ENCODE results near the gene UBE2L5. TPM values are rescaled to one million over a fixed set of nuclear protein-coding genes. Genes with fewer than 3 reads are reported as not detected.

UBE2L5 gene
- total RNA-seq, 1 donor from 2014 or later, result not detected

DNA sequence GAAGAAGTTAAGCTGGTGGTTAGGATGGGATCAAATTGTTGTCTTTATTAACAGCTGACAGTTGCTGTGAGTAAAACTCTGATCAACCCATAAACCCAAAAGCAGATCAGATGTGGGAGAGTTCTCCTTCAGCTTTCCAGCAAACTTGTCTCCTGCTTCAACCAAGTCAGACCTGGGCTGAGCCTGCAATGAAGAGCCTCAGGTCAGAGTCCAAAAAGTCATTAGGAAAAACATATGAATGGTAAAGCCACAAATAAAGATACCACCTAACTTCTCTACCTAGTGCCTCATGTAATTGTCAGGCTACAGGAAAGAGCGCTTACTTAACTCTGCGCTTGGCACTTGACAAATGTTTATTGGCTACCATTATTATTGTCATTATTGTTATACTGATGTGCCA is 21.9 kb upstream of the UBE2L5 start:
- no peak overlapping the region for H3K4me3 ChIP-seq (ENCODE audit: low read depth, low read length)
- H3K36me3 ChIP-seq (ENCODE audit: control insufficient read depth, insufficient read depth, low read length), result no peaks in the 10 kb centered on the region
- no peaks in the 10 kb centered on the region for H3K27me3 ChIP-seq (ENCODE audit: control insufficient read depth, insufficient read depth, low read length)
- DNase-seq (ENCODE audit: low read depth), result no peak
- TF ChIP-seq, protein P1, sequence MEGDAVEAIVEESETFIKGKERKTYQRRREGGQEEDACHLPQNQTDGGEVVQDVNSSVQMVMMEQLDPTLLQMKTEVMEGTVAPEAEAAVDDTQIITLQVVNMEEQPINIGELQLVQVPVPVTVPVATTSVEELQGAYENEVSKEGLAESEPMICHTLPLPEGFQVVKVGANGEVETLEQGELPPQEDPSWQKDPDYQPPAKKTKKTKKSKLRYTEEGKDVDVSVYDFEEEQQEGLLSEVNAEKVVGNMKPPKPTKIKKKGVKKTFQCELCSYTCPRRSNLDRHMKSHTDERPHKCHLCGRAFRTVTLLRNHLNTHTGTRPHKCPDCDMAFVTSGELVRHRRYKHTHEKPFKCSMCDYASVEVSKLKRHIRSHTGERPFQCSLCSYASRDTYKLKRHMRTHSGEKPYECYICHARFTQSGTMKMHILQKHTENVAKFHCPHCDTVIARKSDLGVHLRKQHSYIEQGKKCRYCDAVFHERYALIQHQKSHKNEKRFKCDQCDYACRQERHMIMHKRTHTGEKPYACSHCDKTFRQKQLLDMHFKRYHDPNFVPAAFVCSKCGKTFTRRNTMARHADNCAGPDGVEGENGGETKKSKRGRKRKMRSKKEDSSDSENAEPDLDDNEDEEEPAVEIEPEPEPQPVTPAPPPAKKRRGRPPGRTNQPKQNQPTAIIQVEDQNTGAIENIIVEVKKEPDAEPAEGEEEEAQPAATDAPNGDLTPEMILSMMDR (IDR thresholded peaks at IDR 0.05; ENCODE audit: insufficient read depth, low read length, poor library complexity, severe bottlenecking), result no peak

DNA sequence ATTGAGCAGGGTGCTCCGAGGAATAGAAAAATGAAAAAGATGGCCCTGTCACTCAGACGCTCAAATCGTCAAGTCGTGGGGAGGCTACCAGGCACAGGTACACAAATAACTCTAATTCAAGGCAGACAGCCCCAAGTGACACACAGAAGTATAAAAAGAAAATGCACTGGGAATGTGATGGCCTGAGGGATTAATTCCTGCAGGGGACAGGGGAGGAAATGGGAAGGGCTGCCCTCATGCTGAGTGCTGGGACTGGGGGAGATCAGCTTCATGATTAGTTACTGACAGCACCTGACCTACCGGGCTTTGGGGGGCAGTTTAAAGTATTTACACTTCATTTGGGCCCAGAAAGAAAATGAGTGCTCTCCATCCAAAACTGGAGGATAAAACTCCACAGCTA is 20.9 kb upstream of the UBE2L5 start:
- Histone ChIP-seq H3K27me3 (ENCODE audit: control insufficient read depth, insufficient read depth, low read length) (no peaks in the 10 kb centered on the region), H3K36me3 (ENCODE audit: control insufficient read depth, insufficient read depth, low read length) (no peaks in the 10 kb centered on the region), H3K4me3 (ENCODE audit: low read depth, low read length) (no peak overlapping the region)
- TF ChIP-seq, protein P1 (IDR thresholded peaks at IDR 0.05; ENCODE audit: insufficient read depth, low read length, poor library complexity, severe bottlenecking), result no peak
- no peak for DNase-seq (ENCODE audit: low read depth)

DNA sequence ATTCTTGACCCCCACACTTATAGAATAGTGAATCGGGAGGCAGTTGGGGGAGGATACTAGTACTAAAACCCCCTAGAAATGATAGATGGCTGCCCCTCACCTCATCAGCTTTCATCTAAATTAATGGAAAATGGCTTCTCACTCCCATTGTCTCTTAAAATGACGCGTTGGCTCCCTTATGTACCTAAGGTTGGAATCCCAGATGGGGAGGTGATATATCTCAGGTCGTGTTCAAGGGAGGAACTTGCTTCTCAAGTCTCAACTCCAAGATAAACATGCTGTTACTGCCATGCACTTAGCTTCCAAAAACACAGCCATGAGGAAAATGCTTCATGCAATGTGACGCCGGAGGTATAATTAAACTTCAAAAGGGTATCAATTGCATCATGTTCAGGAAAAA is 18.8 kb upstream of the UBE2L5 start:
- DNase-seq (ENCODE audit: low read depth), result no peak
- Histone ChIP-seq H3K27me3 (ENCODE audit: control insufficient read depth, insufficient read depth, low read length) (no peaks in the 10 kb centered on the region), H3K36me3 (ENCODE audit: control insufficient read depth, insufficient read depth, low read length) (no peaks in the 10 kb centered on the region), H3K4me3 (ENCODE audit: low read depth, low read length) (no peak overlapping the region)
- TF ChIP-seq, protein P1 (IDR thresholded peaks at IDR 0.05; ENCODE audit: insufficient read depth, low read length, poor library complexity, severe bottlenecking), result no peak

DNA sequence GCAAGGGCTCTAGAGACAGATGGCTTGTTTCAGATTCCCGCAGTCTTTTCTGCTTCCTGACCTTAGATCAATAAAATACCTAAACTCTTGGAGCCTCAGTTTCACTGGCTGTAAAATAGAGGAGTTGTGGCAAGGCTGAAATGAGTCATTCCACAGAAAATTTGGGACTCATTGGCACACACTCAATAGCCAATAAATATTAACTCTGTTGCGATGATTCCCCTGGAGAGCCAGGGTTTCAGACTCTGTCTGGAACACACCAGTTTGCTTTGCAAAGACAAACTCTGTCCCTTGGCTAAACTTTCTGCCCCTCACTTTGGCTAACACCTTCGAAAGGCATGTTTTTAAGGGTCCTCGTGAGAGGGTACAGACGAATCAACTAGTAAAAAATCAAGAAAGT is 18.1 kb upstream of the UBE2L5 start:
- no peak for DNase-seq (ENCODE audit: low read depth)
- no peak overlapping the region for H3K4me3 ChIP-seq (ENCODE audit: low read depth, low read length)
- H3K27me3 ChIP-seq (ENCODE audit: control insufficient read depth, insufficient read depth, low read length), result no peaks in the 10 kb centered on the region
- TF ChIP-seq, protein P1 (IDR thresholded peaks at IDR 0.05; ENCODE audit: insufficient read depth, low read length, poor library complexity, severe bottlenecking), result no peak
- no peaks in the 10 kb centered on the region for H3K36me3 ChIP-seq (ENCODE audit: control insufficient read depth, insufficient read depth, low read length)

DNA sequence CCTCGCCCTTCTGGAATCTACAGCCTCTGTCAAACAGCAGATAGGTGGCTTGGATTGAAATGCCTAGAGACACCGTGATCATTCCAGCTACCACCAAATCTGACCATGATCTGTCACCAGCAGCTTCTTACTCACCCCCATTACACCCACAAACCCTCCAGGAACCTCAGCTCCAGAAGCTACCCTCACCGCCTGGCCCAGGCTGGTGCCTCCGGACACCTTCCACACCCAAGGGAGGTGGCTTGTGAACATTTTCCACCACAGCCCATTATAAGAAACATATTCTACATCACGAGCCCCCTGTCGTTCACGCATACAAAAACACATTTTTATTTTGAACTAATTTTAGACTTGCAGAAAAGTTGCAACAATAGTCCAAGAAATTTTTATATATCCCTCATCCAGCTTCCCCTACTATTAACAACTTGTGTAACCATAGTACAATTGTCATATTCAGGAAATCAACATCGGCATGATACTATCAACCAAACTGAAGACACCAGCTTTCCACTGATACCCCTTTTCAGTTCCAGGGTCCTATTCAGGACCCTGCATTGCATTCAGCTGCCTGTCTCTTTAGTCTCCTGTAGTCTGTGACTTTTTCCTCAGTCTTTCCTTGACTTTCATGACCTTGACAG is 15.4 kb upstream of the UBE2L5 start:
- H3K36me3 ChIP-seq (ENCODE audit: control insufficient read depth, insufficient read depth, low read length), result no peaks in the 10 kb centered on the region
- H3K27me3 ChIP-seq (ENCODE audit: control insufficient read depth, insufficient read depth, low read length), result no peaks in the 10 kb centered on the region
- TF ChIP-seq, protein P1 (IDR thresholded peaks at IDR 0.05; ENCODE audit: insufficient read depth, low read length, poor library complexity, severe bottlenecking), result no peak
- H3K4me3 ChIP-seq (ENCODE audit: low read depth, low read length), result no peak overlapping the region
- no peak for DNase-seq (ENCODE audit: low read depth)
